NOMO-1 (cell line): ENCODE measurements around the gene HARS2.
"Not testable (repeated sequence)": the region's sequence is repeated elsewhere in the genome, so short reads cannot be mapped to it uniquely, and the experiment has no call there.

Experiments
- DNase-seq, 2 experiments: peaks; one replicate each; lab custom pipeline; 2025; ENCODE audit not compliant: unreplicated experiment in 2 of 2; lab: John Stamatoyannopoulos, UW

The HARS2 gene

DNA sequence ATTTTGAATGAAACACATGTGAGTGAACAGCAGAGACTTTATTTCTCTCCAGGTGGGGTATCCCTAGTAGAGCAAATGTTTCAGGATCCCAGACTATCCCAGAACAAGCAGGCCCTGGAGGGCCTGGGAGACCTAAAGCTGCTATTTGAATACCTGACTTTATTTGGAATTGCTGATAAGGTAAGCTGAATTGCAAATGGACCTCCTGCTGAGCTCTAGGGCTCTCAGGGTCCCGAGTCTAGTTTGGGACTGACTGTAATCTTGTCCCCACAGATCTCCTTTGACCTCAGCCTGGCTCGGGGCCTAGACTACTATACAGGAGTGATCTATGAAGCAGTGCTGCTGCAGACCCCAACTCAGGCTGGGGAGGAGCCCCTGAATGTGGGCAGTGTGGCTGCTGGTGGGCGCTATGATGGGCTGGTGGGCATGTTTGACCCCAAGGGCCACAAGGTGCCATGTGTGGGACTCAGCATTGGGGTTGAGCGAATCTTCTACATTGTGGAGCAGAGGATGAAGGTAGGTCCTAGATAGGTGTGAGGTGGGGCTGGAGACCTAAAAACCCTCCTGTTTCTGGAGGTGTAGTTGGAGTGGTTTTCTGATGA, 5.7 kb downstream of the HARS2 start:
- DNase-seq: no peak

DNA sequence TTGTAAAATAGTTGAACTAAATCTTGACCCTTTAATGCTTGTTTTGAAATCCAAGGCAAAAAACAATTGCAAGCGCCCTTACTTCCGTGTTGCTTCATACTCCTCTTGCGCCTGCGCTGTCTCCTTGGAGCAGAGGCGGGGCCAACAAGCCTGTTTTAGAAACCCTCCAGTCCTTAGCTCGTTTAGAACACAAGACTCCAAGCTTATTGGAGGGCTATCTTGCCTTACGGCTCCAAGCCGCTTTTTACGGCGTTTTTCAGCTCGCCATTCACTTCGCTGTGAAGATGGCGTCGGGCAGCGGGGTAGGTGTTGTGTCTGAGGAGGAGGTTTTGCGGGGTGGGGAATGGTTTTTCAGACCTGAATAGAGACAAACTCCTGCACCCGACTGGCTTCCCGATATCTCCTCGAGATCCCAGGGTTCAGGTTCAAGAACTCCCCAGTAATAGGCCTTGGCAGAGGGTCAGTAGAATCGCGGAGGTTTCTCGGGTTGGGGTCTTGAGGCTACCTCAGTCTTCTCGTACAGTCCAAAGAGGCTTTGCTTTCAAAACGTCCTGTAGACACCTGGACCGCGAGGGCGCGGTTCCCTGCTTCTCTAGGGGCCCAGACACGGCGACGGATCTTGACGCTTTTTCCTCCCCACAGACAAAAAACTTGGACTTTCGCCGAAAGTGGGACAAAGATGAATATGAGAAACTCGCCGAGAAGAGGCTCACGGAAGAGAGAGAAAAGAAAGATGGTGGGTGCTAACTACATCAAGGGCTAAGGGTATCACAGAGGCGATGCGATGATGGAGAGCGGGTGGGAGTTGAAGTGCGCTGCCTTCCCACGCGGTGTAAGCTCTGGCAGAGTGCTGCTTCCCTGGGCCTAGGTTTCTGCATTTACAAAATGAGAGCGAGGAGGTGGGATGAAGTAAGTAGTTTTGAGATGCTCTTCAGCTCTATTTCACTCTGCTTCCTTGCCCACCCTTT, 9.2 kb downstream of the HARS2 start, which contains the start of gene ZMAT2:
Gene ZMAT2, plus strand, starts transcription at position 271 of the 968 bp plus-strand sequence. Its CDS starts 14 bp downstream, at position 285.
- peak; percentile 95 to 98 for DNase-seq

DNA sequence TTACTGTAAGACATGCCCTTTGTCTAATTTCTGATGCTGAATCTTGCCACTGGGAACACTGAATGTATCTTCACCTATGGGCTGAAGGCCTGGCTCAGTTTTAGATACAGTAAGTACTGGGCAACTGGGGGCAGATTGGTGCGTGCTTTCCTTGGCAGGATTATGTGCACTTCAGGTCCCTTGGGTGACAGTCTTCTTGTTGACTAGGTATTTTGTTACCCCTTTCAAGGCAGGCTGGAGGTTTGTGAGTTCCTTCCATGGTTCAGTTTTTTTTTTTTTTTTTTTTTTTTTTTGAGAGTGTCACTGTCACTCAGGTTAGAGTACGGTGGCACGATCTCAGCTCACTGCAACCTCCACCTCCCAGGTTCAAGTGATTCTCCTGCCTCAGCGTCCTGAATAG, 16.6 kb downstream of the HARS2 start:
- no peak for DNase-seq

GRCh38 chr5:140708787-140709186, 17.5 kb downstream of the HARS2 start:
- DNase-seq: not testable (repeated sequence)

DNA sequence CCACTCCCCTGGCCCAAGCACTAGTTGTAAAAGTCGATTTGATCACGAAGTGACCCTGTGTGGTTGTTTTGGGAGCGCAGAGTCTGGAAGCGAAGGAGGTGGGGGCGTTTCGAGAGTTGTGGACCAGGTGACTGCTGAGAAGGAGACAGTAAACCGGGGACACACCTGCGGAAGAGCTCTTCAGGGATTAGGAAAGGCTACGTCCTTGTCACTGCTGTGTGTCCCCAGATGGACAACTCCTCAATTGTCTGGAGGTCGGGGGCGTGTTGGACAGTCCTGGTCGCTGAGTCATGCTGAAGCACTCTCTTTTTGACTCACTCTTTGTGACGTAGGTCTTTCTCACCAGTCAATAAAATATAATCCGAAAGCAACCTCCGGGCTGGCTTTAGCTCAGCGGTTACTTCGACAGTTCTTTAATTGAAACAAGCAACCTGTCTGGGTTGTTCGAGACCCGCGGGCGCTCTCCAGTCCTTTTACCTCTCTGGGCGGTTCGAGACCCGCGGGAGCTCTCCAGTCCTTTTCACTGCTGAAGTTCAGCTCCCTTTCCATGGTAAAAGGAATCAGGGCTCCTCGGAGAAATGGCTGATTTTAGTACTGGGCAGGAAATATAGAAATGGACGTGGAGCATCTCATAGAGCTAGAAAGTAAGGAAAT, 19.8 kb downstream of the HARS2 start:
- DNase-seq: peak; percentile 79 to 87

DNA sequence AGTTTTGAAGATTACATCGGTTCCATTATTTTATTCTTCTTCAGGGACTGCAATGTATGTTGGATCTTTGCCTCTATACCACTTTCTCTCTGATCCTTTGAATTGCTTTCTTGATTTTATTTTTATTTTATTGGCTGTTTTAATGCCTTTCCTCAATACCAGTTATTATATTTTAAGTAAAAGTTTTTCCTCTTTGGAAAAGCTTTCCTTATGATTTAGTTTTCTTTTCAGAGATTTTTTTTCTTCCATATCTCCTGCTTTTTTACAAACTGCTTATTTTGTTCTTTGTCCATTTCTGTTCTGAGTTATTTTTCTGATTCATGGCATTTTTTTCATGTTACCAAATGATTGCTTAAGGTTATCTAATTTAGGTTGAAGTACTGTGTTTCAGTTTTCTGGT, 20.5 kb downstream of the HARS2 start:
- DNase-seq: no peak

- no peak for DNase-seq
Observed at GRCh38 chr5:140713562-140714094, 22.4 kb downstream of the HARS2 start.

DNA sequence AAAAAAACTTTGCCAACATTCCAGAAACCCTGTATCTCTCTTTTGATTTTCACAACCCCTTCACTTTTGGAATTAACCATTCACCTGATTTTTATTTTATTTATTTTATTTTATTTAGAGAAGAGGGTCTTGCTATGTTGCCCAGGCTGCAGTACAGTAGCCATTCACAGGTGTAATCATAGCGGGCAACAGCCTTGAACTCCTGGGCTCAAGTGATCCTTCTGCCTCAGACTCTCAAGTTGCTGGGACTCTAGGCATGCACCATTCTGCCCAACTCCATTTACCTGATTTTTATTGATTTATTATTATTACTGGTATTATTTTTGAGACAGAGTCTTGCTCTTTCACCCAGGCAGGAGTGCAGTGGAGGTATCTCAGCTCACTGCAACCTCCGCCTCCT, 25.0 kb downstream of the HARS2 start:
- not testable (repeated sequence) for DNase-seq

DNA sequence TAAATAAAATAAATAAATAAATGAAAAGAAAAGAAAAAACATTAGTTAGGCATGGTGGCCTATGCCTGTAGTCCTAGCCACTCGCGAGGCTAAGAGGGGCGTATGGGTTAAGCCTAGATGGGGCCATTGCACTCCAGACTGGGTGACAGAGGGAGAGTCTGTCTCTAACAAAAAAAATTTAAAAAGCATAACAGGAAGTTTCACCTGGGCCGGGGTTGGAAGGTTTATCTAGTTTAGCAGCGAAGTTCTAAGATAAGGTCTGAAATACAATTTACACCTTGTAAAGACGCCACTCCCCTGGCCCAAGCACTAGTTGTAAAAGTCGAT, 27.0 kb downstream of the HARS2 start:
- no peak for DNase-seq

DNA sequence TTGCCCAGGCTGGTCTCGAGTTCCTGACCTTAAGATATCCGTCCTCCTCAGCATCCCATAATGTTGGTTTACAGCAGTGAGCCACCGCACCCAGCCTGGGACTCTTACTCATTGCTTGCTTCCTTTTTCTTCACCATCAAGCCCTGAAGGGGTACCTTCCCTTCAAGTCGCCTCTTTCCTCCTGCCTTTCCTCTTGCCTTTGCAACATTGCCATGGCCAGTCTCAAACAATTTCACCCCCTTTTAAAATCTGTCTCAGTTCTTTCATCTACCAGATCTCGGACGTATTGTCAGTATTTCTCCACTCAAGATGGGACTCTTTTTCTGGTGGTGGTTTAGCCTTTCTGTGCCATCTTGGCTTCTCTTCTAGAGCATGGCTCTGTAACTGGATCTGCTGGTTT, 29.5 kb downstream of the HARS2 start:
- DNase-seq: peak; percentile 21 to 31

DNA sequence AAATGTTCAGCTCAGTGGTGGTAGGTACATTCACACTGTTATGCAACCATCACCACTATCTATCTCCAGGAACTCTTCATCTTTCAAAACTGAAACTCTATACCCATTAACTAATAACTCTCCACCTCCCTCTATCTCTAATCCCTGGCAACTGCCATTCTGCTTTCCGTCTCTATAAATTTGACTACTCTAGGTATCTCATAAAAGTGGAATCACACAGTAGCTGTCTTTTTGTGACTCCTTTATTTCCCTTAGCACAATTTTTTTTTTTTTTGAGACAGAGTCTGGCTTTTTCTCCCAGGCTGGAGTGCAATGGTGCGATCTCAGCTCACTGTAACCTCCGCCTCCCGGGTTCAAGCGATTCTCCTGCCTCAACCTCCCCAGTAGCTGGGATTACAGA, 30.1 kb downstream of the HARS2 start:
- not testable (repeated sequence) for DNase-seq

DNA sequence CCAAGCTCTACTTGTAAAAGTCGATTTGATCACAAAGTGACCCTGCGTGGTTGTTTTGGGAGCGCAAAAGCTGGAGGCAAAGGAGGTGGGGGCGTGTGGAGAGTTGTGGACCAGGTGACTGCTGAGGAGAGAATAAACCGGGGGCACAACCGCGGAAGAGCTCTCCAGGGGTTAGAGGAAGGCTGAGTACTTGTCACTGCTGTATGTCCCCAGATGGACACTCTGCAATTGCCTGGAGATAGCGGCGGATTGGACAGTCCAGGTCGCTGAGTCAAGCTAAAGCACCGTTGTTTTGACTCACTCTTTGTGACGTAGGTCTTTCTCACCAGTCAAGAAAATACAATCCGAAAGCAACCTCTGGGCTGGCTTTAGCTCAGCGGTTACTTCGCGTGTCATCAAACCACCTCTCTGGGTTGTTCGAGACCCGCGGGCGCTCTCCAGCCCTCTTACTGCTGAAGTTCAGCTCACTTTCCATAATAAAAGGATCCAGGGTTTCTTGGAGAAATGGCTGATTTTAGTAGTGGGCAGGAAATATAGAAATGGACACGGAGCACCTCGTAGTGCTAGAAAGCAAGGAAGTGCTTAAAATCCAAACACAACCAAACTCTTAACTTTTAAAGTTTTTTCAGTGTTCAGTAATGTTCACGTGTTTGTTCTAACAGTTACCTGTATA, 34.7 kb downstream of the HARS2 start:
- DNase-seq: peak; percentile 37 to 62

GRCh38 chr5:140733098-140733497, 41.8 kb downstream of the HARS2 start:
- DNase-seq: no peak

DNA sequence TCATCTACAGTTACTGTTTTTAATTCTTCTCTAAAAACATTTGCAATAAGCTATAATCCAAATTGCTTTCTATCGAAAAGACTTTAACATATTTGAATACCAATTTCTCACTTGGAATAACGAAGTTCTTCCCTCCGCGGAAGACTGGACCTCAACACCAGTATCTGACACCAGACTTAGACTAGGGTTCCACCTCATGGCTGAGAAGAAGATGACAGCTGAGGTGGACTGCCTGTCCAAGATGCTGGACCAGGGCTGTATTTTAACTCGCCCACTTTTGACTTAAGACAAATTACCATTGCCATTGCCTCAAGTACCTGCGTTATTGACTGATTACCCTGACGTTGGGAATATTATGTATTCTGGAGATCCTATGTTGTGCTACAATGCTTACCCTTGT, 43.1 kb downstream of the HARS2 start:
- peak in 1 of 2 experiments; percentile 3 for DNase-seq

- DNase-seq: no peak
Observed at GRCh38 chr5:140737486-140737885, 46.2 kb downstream of the HARS2 start.

- DNase-seq: no peak
Observed at GRCh38 chr5:140741967-140742366, 50.7 kb downstream of the HARS2 start.
